GM18498 (cell line): ENCODE data around the gene SOCS1.

Experiments used
- ATAC-seq: cut with Tn5 transposase; IDR thresholded peaks from one replicate; pipeline ENCODE4 v1.9.1; 2021; ENCODE audit warnings: mild to moderate bottlenecking, moderate library complexity; ENCODE audit not compliant: unreplicated experiment

Gene SOCS1

GRCh38 chr16:11263737-11264136, 7.7 kb upstream of the SOCS1 start:
- no peak for ATAC-seq

DNA sequence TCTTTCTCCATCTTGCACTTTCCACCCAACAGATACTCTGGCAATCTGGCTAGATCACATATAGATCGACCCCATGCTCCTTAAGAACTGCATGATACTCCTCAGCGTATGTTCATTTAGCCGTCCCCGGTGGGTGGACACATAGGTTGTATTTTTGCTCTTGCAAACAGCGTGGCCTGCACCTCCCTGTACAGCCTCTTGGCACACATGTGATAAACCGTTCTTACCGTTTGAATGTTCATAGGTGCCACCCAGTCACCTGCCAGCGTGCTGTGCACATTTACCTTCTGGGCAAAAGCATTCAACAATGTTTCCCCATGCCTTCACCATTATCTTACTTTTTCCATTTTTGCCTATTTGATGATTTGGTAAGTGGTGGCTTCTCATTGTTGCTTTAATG, 6.9 kb upstream of the SOCS1 start:
- ATAC-seq: no peak

- ATAC-seq: no peak
Measured at GRCh38 chr16:11260596-11260966, 4.6 kb upstream of the SOCS1 start.

- no peak for ATAC-seq
Measured at GRCh38 chr16:11259655-11260595, 3.9 kb upstream of the SOCS1 start.

DNA sequence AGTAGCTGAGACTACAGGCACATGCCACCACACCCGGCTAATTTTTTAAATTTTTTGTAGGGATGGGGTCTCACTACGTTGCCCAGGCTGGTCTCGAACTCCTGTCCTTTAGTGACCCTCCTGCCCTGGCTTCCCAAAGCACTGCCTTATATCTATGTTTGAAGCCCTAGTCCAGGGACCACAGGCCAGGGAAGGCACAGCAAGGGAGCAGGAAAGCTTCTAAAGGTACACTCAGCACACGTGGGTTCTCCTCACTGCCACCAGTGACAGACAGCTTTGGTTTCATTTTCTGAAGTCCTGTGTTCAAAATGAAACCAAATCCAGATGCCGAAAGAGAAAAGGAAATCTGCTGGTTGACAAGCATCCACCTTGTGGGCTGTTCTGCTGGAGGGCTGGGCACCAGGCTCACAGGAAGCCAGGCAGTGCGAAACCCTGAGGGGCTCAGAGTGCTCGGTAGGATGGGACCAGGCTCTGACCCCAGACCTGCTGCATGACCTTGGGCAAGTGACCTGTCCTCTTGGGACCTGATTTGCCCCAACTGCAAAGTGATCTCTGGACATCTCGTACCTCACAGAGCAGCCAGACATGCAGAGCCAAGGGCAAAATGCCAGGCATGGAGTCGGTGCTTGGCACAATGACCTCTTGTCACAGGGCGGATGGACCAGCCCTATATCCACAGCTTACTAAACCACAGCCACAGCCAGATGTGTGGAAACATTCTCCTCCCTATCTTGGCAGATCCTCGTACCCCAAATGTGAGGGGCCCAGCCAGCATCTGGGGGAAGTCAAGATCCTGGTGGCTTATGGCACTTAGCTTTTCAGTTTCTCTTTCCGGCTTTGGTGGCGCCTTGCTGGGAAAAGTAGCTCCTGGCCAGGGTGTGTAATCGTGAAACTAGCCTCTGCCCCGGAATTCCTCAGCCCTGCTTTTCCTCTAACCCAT, 2.8 kb upstream of the SOCS1 start:
- ATAC-seq: no peak

DNA sequence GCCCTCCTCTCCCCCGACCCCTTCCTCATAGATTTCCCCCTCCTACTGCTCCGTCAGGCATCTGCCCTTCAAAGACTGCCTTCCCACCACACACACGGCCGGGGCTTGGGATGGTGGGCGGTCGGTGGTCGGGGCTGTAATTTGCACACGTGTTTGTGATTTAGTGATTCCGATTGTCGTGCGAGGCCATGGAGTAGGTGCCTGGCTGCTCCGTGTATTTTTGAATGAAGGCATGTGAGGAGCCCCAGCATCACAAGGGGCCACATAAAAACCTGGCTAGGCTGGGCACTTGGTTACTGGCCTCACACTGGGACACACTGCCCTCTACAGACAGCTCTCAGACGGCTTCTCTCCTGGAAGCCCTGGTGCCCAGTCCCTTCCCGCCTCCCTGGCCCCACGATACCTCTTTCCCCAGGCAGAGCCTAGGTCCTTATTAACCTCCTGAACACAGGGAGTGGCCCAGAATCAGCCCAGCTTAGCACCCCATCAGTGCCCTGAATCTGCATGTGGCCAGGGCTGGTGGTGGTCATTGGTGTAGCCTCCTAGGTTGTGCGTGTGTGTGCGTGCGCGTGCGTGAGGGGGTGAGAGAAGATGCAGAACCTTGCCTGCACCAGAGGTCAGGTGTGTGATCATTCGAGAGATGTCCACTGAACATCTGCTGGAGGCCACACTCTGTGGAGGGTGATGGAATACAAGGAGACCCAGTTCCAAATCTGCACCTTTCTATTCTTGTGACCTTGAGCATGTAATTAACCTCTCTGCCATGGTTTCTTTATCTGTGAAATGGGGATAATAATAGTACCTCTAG, 1.3 kb upstream of the SOCS1 start:
- no peak for ATAC-seq

GRCh38 chr16:11256661-11257130, 692 bp upstream of the SOCS1 start:
- no peak for ATAC-seq

GRCh38 chr16:11254913-11255736, 879 bp downstream of the SOCS1 start:
- ATAC-seq: peak; percentile 1

DNA sequence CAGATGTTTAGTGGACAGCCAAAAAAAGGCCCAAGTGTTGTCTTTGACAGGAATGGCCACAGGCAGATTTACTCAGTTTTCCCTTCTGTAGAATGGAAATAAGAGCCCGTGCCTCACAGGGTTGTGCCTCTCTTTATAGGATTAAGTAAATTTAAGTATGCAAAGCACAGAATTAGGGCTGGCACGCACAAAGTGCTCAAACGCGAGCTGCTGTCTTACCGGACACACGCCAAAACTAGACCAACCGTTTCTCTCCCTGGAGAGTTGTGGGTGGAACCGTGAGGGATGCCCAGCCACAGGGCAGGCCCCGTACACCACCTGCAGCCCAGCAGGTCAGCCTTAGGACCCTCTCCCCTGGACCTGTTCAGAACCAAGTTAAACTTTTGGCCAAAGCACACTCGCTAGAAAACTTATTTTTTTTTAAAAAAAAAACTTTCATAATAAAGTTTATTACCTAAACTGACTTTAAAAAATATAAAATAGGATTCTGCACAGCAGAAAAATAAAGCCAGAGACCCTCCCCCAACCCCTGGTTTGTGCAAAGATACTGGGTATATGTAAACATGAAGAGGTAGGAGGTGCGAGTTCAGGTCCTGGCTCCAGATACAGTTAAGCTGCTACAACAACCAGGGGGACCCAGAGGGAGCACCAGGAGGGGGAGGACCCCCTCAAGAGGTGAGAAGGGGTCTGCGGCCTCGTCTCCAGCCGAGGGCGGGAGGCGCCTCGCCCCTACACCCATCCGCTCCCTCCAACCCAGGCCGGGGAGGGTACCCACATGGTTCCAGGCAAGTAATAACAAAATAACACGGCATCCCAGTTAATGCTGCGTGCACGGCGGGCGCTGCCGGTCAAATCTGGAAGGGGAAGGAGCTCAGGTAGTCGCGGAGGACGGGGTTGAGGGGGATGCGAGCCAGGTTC, 1.8 kb downstream of the SOCS1 start:
- no peak for ATAC-seq

DNA sequence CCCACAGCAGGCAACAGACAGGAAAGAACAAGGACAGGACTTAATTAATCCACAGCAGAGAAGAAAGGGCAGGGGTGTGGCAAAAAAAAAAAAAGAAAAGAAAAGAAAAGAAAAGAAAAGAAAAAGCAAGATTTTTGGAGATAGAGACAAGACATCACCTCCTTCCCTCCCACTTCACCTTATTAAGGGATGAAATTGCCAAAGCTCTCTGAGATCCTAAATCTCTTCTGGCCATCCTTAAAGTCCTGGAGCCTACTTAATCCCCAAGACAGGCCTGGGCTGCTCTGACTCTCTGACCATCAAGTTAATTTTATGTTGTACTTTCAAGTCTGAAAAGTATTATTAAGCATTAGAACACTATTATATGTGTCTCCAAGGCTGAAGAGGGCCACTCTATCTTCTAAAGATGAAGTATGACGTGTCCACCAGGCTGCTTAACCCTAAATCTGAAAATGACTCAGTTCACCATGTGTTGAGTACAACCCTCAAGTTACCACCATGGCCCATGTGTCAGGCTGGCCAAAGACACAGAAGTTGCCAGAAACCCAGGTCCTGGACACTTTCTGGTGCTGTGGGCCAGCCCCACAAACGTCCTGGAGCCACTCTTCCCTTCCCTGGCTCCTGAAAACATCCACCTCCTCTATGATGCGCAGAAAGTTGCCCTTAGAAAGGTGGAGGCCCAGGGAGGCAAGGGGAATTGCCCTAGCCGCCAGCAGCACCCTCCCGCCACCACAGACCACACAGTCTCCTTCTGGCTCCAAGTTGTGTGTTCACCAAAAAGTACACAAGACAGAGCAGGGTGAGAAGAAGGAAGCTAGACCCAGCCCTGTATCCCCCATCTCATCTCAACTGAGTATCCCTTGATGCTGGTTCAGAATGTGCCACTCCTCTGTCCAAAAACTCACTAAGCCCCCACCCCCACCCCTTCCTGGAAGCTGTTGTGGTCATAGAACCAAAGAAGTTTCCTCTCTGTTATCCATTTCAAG, 2.7 kb downstream of the SOCS1 start:
- no peak for ATAC-seq

DNA sequence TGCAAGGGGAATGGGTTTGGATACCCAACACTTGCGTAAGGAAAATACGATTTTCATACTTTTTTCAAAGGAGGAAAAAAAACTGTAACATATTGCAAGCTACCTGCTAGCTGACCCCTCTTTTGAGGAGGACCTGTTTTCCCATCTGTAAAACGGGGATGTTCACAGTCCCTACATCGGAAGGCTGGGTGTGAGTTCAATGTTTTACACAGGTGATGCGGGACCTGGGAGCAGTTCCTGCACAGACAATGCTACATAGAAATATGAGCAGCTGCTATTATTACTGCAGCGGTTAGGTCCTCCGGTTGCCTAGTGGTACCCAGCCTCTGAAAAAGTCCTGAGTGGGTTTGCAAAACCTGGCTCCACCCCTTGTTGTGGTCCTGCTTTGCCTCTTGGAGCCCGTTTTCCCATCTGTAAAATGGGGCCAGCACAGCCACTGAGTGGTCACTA, 3.5 kb downstream of the SOCS1 start:
- no peak for ATAC-seq

GRCh38 chr16:11251525-11252481, 4.2 kb downstream of the SOCS1 start:
- ATAC-seq: no peak

DNA sequence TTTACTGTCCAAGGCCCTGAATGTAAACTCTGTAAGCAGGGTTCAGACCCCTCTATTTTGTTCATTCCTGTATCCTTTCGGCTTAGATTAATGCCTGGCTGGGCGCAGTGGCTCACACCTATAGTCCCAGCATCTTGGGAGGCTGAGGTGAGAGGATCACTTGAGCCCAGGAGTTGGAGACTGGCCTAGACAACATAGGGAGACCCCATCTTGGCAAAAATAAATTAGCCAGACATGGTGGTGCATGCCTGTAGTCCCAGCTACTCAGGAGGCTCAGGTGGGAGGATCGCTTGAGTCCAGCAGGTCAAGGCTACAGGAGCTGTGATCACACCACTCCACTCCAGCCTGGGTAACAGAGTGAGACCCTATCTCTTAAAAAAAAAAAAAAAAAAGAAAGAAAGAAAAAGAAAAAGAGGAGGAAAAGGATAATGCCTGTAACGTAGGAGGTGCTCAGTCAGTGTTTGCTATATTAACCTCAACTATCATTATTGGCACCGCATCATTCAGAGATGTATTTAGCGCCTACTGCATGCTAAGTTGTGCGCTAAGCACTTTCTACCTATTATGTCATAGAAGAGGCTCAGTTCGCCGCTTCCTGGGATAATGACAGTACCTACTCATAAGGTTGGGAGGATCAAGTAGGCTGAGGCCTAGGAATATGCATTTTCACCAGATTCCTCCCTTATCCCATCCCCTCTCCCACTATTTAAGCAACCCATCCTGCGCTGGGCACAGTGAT, 5.0 kb downstream of the SOCS1 start:
- ATAC-seq: no peak

- ATAC-seq: no peak
Measured at GRCh38 chr16:11250091-11250785, 5.8 kb downstream of the SOCS1 start.
